ENCODE results near the gene KDM5C. TPM values are rescaled to one million over a fixed set of nuclear protein-coding genes. Genes with fewer than 3 reads are reported as not detected.
A peak's percentile ranks its signal among the peaks of the same experiment; 100 is the strongest.

The KDM5C gene
- total RNA-seq, 2 experiments from 2014 or later, result 94.3 to 99.4 TPM

DNA sequence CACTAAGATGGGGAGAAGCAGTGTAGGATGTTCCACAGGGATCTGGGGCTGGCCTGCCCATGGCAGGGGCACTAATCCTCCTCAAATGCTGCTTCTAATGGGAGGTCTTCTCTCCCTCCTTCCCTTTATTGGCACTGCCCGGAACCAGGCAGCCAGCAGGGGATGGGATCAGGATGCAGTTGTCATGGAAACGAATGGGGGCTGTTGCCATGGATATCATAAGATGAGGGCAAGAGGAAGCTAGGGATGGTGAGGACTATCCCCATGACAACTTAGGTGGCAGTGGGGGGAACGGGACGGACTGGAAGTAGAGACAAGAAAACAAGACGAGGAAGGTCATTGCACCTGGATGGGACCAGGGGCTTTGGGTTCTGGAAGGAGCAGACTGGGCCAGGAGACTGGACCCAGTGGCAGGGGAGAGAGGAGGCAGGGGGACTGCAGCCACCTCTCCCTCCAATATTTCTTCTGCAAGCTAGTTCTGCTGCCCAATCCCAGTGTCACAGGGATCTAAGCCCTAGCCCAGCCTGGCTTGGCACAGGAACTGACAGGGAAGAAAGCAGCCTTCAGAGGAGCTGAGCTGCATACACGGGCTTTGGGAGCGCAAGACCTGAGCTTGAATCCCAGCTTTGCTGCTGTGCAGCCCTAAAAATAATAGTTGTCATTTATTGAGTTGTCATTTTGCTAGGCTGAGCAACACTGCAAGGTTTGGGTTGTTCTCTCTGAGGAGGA, 37.3 kb upstream of the KDM5C start:
- H3K36me3 Mint-ChIP-seq (ENCODE audit: low read depth), result no peaks in the 10 kb centered on the region
- peaks cover 33% of the 10 kb centered on the region for H3K4me1 Mint-ChIP-seq (ENCODE audit: low read depth)
- H3K9me3 Mint-ChIP-seq, result no peaks in the 10 kb centered on the region
- TF ChIP-seq, protein P1, sequence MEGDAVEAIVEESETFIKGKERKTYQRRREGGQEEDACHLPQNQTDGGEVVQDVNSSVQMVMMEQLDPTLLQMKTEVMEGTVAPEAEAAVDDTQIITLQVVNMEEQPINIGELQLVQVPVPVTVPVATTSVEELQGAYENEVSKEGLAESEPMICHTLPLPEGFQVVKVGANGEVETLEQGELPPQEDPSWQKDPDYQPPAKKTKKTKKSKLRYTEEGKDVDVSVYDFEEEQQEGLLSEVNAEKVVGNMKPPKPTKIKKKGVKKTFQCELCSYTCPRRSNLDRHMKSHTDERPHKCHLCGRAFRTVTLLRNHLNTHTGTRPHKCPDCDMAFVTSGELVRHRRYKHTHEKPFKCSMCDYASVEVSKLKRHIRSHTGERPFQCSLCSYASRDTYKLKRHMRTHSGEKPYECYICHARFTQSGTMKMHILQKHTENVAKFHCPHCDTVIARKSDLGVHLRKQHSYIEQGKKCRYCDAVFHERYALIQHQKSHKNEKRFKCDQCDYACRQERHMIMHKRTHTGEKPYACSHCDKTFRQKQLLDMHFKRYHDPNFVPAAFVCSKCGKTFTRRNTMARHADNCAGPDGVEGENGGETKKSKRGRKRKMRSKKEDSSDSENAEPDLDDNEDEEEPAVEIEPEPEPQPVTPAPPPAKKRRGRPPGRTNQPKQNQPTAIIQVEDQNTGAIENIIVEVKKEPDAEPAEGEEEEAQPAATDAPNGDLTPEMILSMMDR (IDR thresholded peaks at IDR 0.05), result no peak
- CTCF ChIA-PET, result interaction anchor here (1.0 to 1.8 kb wide), 3 partner anchors 21 to 184 kb away, joined by 3 to 9 read pairs (median 4); no protein-coding TSS in a partner anchor
- POLR2A ChIA-PET, result no interaction called here
- no peak overlapping the region for H3K4me3 Mint-ChIP-seq
- no peaks in the 10 kb centered on the region for H3K27me3 Mint-ChIP-seq
- H3K27ac Mint-ChIP-seq, result no peak overlapping the region
- ATAC-seq (no peak), DNase-seq (no peak)
- intact Hi-C loops (cut with micrococcal nuclease), result no loop called here

DNA sequence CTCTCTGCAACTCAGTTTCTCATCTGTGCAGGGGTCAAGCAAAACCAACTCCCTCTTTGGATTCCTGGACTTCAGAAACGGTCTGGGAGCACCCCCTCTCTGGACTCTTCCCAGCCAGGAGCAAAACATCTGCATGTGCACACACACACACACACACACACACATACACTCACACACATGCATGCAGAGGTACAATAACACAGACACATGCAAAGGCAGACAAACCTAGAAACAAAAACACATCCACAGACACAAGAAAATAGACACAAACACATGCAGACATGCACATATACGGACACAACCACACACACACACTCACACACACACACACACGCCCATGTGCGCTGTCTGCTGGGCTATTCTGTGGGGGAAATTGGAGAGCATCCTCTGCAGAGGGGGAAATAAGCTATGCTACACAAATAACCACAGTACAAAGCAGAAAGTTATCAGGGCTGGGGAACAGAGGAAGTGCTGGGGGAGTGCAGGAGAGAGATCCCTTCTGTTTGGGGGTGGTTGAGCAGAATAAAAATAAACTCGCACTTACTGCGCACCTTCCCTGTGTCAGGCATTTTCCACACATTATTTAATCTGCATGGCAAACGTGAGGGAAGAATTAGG, 36.5 kb upstream of the KDM5C start:
- H3K4me3 Mint-ChIP-seq, result no peak overlapping the region
- H3K4me1 Mint-ChIP-seq (ENCODE audit: low read depth), result peaks cover 33% of the 10 kb centered on the region
- no peaks in the 10 kb centered on the region for H3K9me3 Mint-ChIP-seq
- CTCF ChIA-PET, result no interaction called here
- intact Hi-C loops (cut with micrococcal nuclease), result no loop called here
- no peak overlapping the region for H3K27ac Mint-ChIP-seq
- TF ChIP-seq, protein P1 (IDR thresholded peaks at IDR 0.05), result no peak
- POLR2A ChIA-PET, result no interaction called here
- ATAC-seq, result no peak
- H3K27me3 Mint-ChIP-seq, result no peaks in the 10 kb centered on the region
- peak; percentile 28 for DNase-seq
- H3K36me3 Mint-ChIP-seq (ENCODE audit: low read depth), result no peaks in the 10 kb centered on the region

DNA sequence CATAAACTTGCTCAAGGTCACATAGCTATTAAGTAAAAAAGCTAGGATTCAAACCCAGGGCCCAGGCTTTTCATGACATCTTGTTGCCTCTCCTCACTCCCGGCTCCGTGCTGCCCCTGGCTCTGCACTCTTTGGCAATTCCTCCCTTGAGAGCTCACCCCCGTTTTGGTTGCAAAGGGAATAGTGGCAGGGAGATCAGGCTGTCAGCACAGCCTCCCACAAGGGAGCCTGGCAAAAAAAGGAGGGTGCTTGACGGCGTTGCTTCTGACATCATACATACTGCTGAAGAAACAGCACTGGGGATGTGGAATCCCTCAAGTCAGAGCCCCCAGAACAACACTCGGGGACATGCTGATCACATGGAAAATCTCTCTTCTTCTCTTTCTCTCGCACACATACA, 35.8 kb upstream of the KDM5C start:
- Mint-ChIP-seq H3K27me3 (no peaks in the 10 kb centered on the region), H3K4me3 (no peak overlapping the region), H3K27ac (no peak overlapping the region), H3K36me3 (ENCODE audit: low read depth) (no peaks in the 10 kb centered on the region), H3K4me1 (ENCODE audit: low read depth) (peaks cover 33% of the 10 kb centered on the region), H3K9me3 (no peaks in the 10 kb centered on the region)
- TF ChIP-seq, protein P1 (IDR thresholded peaks at IDR 0.05), result no peak
- ATAC-seq, result no peak
- intact Hi-C loops (cut with micrococcal nuclease), result no loop called here
- ChIA-PET POLR2A (no interaction called here), CTCF (no interaction called here)
- DNase-seq, result no peak

DNA sequence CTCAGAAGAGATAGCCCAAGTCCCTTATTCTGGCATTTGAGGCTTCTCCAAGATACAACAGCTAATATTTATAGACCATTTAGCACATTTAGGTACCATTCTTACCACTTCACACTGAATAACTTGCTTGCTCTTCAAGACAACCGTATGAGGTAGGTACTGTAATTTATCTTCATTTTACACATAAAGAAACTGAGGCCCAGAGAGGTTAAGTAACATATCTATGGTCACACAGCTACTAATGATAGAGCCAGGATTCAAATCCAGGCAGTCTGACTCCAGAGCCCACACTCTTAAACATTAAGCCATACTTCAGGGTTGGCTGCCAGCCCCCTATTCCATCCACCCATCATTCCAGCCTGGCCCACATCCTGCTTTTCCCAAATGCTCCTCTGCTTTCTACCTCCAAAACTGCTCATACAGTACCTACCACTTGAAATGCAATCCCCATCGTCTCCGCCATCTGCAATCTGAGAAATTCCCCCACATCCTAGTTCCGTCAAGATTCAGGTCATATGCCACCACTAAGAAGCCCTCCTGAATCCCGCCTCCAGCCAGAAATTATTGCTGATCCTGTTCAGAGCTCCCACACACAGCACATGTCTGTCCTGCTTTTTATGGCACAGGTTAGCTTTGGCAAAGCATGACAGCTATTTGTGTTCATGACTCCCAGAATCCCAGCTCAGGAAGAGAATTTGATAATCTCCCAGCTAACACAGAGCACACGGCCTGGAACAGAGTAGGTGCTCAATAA, 32.8 kb upstream of the KDM5C start:
- POLR2A ChIA-PET, result no interaction called here
- TF ChIP-seq, protein P1 (IDR thresholded peaks at IDR 0.05), result no peak
- intact Hi-C loops (cut with micrococcal nuclease), result no loop called here

DNA sequence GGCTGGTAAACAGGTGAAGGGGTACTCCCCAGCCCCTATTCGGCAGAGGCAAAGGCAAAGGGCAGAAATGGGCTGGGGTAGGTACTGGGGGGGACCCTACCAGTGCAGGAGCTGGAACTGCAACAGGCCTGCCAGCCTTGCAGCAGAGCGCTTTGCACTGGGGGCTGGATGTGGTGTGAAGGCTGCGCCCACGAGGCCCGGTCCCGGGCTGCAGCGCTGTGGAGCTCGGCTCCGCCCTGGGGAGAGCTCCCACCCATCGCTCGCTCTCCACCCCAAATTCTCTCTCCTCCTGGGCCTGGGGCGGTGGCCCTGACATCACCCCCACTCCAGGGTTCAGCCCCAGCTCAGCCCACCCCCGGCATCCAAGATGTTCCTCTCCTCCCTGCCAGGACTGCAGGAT, 32.2 kb upstream of the KDM5C start:
- H3K4me3 Mint-ChIP-seq, result no peak overlapping the region
- ChIA-PET CTCF (no interaction called here), POLR2A (no interaction called here)
- no peaks in the 10 kb centered on the region for H3K36me3 Mint-ChIP-seq (ENCODE audit: low read depth)
- intact Hi-C loops (cut with micrococcal nuclease), result no loop called here
- TF ChIP-seq, protein P1 (IDR thresholded peaks at IDR 0.05), result no peak
- ATAC-seq (no peak), DNase-seq (no peak)
- no peaks in the 10 kb centered on the region for H3K27me3 Mint-ChIP-seq
- H3K27ac Mint-ChIP-seq, result no peak overlapping the region
- no peaks in the 10 kb centered on the region for H3K9me3 Mint-ChIP-seq
- H3K4me1 Mint-ChIP-seq (ENCODE audit: low read depth), result peaks cover 8% of the 10 kb centered on the region

More for the DNA sequence above, 32.8 kb upstream of the KDM5C start:
- no peak for ATAC-seq
- no peaks in the 10 kb centered on the region for H3K9me3 Mint-ChIP-seq
- no peak overlapping the region for H3K27ac Mint-ChIP-seq
- CTCF ChIA-PET, result no interaction called here
- no peak overlapping the region for H3K4me3 Mint-ChIP-seq
- no peak for DNase-seq
- H3K36me3 Mint-ChIP-seq (ENCODE audit: low read depth), result no peaks in the 10 kb centered on the region
- H3K27me3 Mint-ChIP-seq, result no peaks in the 10 kb centered on the region
- H3K4me1 Mint-ChIP-seq (ENCODE audit: low read depth), result peaks cover 14% of the 10 kb centered on the region
